Measurements from ENCODE around the gene MPP2. TPM values are rescaled to one million over a fixed set of nuclear protein-coding genes. Genes with fewer than 3 reads are reported as not detected.
A peak's percentile ranks its signal among the peaks of the same experiment; 100 is the strongest.

The MPP2 gene
- total RNA-seq, 1 donor = 3.3 TPM

DNA sequence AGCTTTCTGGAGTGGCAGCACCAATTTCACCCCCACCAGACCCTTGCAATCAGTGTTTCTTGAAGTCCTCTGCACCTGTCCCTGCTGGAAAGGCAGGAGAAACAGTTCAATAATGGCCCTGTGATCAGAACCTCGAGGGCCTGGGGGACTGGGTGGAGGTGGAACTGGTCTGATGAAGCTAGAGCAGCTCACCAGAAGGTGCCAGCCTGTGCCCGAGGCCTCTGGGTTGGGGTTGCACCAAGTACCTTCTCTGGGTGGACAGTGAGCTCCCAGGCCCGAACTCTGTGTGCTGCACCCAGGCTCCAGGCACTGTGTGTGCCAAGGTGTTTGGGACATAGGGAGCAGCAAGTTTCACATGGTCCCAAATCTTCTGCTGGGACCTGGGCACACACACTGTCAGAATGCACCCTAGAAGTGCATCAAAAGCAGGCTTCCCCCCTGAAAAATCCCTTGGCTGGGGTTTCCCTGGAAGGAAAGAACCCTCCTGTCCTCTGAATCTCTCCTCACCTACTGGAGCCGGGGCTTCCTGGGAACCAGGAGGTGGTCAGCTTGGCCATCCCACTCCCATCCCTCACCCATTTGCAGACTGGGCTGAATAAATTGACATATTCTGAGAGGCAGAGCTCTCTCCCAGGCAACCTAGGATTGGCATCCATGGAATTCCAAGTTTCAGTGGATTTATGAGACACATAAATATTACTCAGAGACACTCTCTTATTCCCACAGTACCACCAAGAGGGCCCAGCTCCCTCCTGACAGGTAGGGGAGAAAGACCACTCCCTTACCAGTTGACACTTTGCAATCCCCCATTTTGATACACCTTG, 43.0 kb downstream of the MPP2 start:
- TF ChIP-seq, protein P1, sequence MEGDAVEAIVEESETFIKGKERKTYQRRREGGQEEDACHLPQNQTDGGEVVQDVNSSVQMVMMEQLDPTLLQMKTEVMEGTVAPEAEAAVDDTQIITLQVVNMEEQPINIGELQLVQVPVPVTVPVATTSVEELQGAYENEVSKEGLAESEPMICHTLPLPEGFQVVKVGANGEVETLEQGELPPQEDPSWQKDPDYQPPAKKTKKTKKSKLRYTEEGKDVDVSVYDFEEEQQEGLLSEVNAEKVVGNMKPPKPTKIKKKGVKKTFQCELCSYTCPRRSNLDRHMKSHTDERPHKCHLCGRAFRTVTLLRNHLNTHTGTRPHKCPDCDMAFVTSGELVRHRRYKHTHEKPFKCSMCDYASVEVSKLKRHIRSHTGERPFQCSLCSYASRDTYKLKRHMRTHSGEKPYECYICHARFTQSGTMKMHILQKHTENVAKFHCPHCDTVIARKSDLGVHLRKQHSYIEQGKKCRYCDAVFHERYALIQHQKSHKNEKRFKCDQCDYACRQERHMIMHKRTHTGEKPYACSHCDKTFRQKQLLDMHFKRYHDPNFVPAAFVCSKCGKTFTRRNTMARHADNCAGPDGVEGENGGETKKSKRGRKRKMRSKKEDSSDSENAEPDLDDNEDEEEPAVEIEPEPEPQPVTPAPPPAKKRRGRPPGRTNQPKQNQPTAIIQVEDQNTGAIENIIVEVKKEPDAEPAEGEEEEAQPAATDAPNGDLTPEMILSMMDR (IDR thresholded peaks at IDR 0.05; ENCODE audit: insufficient read depth, low read length) = no peak
- no peak overlapping the region for H3K4me3 ChIP-seq (ENCODE audit: low read depth, low read length)
- DNase-seq (ENCODE audit: low read depth) = no peak

DNA sequence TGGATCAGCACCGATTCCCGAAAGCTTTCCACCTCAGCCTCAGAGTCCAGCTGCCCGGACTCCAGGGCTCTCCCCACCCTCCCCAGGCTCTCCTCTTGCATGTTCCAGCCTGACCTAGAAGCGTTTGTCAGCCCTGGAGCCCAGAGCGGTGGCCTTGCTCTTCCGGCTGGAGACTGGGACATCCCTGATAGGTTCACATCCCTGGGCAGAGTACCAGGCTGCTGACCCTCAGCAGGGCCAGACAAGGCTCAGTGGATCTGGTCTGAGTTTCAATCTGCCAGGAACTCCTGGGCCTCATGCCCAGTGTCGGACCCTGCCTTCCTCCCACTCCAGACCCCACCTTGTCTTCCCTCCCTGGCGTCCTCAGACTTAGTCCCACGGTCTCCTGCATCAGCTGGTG, 45.4 kb downstream of the MPP2 start:
- DNase-seq (ENCODE audit: low read depth) = no peak
- TF ChIP-seq, protein P1 (IDR thresholded peaks at IDR 0.05; ENCODE audit: insufficient read depth, low read length) = no peak
- H3K4me3 ChIP-seq (ENCODE audit: low read depth, low read length) = no peak overlapping the region

DNA sequence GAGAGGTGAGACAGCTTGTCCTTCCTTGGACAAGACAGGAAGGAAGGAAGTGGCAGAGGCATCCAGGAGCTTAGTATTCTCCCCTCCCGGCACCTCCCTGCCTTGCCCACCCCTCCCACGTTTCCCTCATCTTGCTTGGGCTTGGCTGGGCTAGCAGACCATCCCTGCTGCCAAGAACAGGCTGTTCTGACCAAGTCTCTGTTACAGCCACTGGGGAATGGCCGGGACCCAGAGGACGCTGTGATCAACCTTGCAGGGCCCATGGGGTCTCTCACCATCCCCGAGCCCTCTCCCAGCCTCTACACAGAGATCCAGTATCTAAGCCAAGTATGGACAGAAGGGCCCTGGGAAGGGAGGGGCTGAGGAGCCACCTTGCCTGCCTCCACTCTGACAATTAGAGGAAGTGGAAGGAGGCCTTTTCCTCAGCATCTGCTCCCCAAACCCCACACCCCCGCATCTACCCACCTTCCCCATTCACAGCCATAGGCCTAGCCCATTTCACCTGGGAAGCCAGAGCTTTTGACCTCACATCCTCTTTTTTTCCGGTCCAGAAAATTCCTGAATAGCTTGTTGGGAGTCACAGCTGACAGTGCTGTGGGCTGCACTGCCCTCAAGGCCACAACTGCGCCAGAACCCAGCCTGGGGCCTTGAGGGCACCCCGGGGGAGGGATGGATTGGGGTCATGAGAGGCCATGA, 46.3 kb downstream of the MPP2 start:
- TF ChIP-seq, protein P1 (IDR thresholded peaks at IDR 0.05; ENCODE audit: insufficient read depth, low read length) = no peak
- no peak for DNase-seq (ENCODE audit: low read depth)

GRCh38 chr17:43860077-43860725, 47.1 kb downstream of the MPP2 start:
- TF ChIP-seq, protein P1 (IDR thresholded peaks at IDR 0.05; ENCODE audit: insufficient read depth, low read length) = no peak
- peak; percentile 49 for DNase-seq (ENCODE audit: low read depth)
- no peak overlapping the region for H3K4me3 ChIP-seq (ENCODE audit: low read depth, low read length)

More for the DNA sequence above, 46.3 kb downstream of the MPP2 start:
- H3K4me3 ChIP-seq (ENCODE audit: low read depth, low read length) = no peak overlapping the region

DNA sequence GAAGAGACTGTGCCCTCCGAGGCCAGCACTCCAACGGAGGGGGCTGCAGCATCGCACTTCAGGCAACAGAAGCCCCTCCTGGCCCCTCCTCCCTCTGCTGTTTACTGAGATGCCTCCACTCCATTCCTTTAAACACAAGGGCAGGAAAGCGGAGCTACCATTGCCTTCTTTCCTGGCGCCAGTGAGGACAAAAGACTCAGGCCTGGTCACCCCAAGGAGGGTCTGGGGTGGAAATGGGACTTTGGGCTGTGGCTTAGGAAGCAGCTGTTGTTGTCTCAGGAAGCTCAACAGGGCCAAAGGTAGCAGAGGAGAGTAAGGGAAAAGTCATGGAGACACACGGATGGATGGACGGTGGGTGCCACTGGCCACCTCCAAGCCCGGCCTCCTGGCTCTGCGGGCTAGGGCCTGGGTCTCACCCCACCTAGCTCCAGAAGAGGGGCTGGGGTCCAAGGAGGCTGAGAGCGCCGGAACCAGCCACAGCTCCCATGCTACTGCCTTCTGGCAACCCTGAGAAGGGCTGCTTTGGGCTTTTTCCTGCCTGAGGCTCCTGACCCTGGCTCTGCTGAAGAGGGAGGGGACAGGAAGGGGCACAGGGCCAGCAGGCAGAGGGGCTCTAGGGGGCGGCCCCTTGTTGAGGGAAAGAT, 49.3 kb downstream of the MPP2 start:
- no peak overlapping the region for H3K4me3 ChIP-seq (ENCODE audit: low read depth, low read length)
- DNase-seq (ENCODE audit: low read depth) = no peak
- TF ChIP-seq, protein P1 (IDR thresholded peaks at IDR 0.05; ENCODE audit: insufficient read depth, low read length) = no peak

DNA sequence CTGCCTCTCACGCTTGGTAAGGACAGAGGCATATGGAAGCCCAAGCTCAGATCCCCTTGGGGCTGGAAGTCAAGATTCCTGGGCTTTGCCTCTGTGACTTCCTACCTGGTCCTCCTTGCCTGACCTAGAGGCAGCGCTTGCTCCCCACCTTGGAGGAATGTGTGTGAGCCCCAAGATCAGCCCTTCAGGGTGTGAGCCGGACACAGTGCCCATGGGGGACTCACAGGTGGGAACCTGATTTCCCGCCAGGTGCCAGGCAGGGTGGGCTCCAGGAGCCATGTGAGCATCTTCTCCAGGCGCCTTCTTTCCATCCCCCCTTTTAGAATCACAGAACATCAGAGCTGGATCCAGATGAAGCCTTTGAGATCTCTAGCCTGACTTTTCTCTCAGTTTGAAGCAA, 50.2 kb downstream of the MPP2 start:
- no peak for DNase-seq (ENCODE audit: low read depth)
- no peak overlapping the region for H3K4me3 ChIP-seq (ENCODE audit: low read depth, low read length)
- TF ChIP-seq, protein P1 (IDR thresholded peaks at IDR 0.05; ENCODE audit: insufficient read depth, low read length) = no peak

Measured in fibroblast of the aortic adventitia (primary cell).